HCT116 (cell line): ENCODE measurements around the gene NCKAP5.

Experiments used
- ATF3 ChIP-seq: IDR thresholded peaks from 2 replicates; pipeline ENCODE4 v1.6.1; 2012
- CEBPB ChIP-seq: IDR thresholded peaks from 2 replicates; pipeline ENCODE4 v1.6.1; 2012; ENCODE audit warnings: low read depth
- EZH2 ChIP-seq: fragments of 200-600 bp; sonication (generic); IDR thresholded peaks from 2 replicates; pipeline ENCODE4 v1.6.1; 2017; ENCODE audit warnings: antibody characterized with exemption, mixed run types
- EZH2phosphoT487 ChIP-seq: fragments of 200-600 bp; IDR thresholded peaks from 2 replicates; pipeline ENCODE4 v1.6.1; 2018; ENCODE audit warnings: antibody characterized with exemption, borderline replicate concordance
- POLR2A ChIP-seq: IDR thresholded peaks from 2 replicates; pipeline ENCODE4 v1.7.0; 2011; ENCODE audit warnings: borderline replicate concordance; ENCODE audit not compliant: insufficient read depth, insufficient read length; ENCODE audit errors: extremely low read depth
- POLR2AphosphoS5 ChIP-seq: IDR thresholded peaks from 2 replicates; pipeline ENCODE4 v1.6.1; 2011; ENCODE audit warnings: mild to moderate bottlenecking, low read depth, low read length, moderate library complexity
- SIN3A ChIP-seq: IDR thresholded peaks from 2 replicates; pipeline ENCODE4 v1.6.1; 2012; ENCODE audit warnings: low read depth
- TCF7L2 ChIP-seq: IDR thresholded peaks from 2 replicates; pipeline ENCODE4 v1.7.0; 2011; ENCODE audit warnings: borderline replicate concordance, inconsistent platforms; ENCODE audit not compliant: insufficient read depth, insufficient read length; ENCODE audit errors: extremely low read depth
- ZNF274 ChIP-seq: fragments of 200-500 bp; sonication (Bioruptor generic); IDR thresholded peaks from 2 replicates; pipeline ENCODE4 v1.6.1; 2014; ENCODE audit warnings: mild to moderate bottlenecking, low read depth, low read length, inconsistent platforms
- TF ChIP-seq, protein P1 (sequence below): IDR thresholded peaks from 2 replicates; pipeline ENCODE4 v1.6.1; 2012; ENCODE audit warnings: low read depth
- TF ChIP-seq, protein P2 (sequence below), 3 experiments: fragments of 200-600 bp in 1 of 3; sonication (generic) in 1 of 3; IDR thresholded peaks in 2 of 3; conservative IDR thresholded peaks in 1 of 3; 2 replicates each; pipeline ENCODE4 v1.5.1; 2012 to 2017; ENCODE audit warnings: low read depth in 2 of 3, low read length in 2 of 3, antibody characterized with exemption in 1 of 3, borderline replicate concordance in 1 of 3, control low read depth in 1 of 3, mild to moderate bottlenecking in 1 of 3, mixed read lengths in 1 of 3, mixed run types in 1 of 3, moderate library complexity in 1 of 3; ENCODE audit not compliant: insufficient read depth in 1 of 3

DNA sequence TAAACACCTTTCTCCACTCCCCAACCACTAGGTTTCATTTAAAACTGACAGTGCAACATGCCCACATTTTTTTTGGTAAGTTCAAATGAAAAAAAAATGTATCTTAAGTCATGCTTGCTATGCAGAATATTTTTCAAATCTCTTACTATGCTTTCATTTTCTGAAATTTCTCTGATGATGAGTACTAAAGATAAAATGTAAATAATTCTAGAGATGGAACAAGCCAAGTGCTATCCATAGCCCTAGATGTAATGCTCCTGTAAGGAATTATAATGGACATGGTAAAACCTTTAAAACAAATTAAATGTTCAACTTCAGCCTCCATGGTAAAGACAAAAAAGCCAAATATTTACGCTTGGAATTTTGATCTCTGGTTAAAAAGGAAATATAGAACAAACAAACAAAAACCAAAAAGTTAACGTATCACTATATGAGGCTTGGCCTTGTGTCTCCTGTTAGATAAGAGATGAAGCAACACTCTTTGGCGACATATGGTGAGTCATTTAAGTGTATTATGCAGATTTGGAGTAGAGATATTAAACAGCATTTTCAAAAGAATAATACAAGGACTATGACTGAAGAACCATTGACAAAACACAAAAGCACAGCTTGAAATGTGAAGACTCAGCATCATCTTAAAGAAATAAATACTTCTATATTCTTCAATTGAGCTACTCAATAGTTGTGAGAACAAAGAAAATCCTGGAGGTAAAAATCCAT is 506.2 kb downstream of the NCKAP5 start:
- TF ChIP-seq EZH2phosphoT487 (no peak), POLR2A (no peak), ATF3 (no peak), TCF7L2 (no peak), SIN3A (no peak), ZNF274 (no peak), CEBPB (no peak), EZH2 (no peak), POLR2AphosphoS5 (no peak)
- TF ChIP-seq, protein P1, sequence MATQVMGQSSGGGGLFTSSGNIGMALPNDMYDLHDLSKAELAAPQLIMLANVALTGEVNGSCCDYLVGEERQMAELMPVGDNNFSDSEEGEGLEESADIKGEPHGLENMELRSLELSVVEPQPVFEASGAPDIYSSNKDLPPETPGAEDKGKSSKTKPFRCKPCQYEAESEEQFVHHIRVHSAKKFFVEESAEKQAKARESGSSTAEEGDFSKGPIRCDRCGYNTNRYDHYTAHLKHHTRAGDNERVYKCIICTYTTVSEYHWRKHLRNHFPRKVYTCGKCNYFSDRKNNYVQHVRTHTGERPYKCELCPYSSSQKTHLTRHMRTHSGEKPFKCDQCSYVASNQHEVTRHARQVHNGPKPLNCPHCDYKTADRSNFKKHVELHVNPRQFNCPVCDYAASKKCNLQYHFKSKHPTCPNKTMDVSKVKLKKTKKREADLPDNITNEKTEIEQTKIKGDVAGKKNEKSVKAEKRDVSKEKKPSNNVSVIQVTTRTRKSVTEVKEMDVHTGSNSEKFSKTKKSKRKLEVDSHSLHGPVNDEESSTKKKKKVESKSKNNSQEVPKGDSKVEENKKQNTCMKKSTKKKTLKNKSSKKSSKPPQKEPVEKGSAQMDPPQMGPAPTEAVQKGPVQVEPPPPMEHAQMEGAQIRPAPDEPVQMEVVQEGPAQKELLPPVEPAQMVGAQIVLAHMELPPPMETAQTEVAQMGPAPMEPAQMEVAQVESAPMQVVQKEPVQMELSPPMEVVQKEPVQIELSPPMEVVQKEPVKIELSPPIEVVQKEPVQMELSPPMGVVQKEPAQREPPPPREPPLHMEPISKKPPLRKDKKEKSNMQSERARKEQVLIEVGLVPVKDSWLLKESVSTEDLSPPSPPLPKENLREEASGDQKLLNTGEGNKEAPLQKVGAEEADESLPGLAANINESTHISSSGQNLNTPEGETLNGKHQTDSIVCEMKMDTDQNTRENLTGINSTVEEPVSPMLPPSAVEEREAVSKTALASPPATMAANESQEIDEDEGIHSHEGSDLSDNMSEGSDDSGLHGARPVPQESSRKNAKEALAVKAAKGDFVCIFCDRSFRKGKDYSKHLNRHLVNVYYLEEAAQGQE: no peak
- TF ChIP-seq, protein P2, sequence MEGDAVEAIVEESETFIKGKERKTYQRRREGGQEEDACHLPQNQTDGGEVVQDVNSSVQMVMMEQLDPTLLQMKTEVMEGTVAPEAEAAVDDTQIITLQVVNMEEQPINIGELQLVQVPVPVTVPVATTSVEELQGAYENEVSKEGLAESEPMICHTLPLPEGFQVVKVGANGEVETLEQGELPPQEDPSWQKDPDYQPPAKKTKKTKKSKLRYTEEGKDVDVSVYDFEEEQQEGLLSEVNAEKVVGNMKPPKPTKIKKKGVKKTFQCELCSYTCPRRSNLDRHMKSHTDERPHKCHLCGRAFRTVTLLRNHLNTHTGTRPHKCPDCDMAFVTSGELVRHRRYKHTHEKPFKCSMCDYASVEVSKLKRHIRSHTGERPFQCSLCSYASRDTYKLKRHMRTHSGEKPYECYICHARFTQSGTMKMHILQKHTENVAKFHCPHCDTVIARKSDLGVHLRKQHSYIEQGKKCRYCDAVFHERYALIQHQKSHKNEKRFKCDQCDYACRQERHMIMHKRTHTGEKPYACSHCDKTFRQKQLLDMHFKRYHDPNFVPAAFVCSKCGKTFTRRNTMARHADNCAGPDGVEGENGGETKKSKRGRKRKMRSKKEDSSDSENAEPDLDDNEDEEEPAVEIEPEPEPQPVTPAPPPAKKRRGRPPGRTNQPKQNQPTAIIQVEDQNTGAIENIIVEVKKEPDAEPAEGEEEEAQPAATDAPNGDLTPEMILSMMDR (IDR thresholded peaks at IDR 0.05 in 2 of 3, conservative IDR thresholded peaks at IDR 0.05 in 1 of 3; ENCODE audit: borderline replicate concordance in 1 of 3, insufficient read depth in 1 of 3, low read depth in 2 of 3, low read length in 2 of 3): no peak
